Stomach smooth muscle (tissue), 2 donors: ENCODE results near the gene USP34.

ENCODE experiments used
- H3K27ac ChIP-seq: one replicate; pipeline ENCODE4 v1.7.0; 2013; ENCODE audit warnings: mild to moderate bottlenecking, low read length, inconsistent platforms
- H3K27me3 ChIP-seq, 2 donors: one replicate each; pipeline ENCODE4 v1.7.0; 2013; ENCODE audit warnings: low read length in 2 of 2; ENCODE audit not compliant: insufficient read depth in 2 of 2, control insufficient read depth in 1 of 2
- H3K36me3 ChIP-seq, 2 donors: one replicate each; pipeline ENCODE4 v1.7.0; 2013; ENCODE audit warnings: low read length in 2 of 2; ENCODE audit not compliant: control insufficient read depth in 2 of 2, insufficient read depth in 2 of 2
- H3K4me1 ChIP-seq: one replicate; pipeline ENCODE4 v1.7.0; 2013; ENCODE audit warnings: low read length; ENCODE audit not compliant: control insufficient read depth, insufficient read depth
- H3K4me3 ChIP-seq, 2 donors: one replicate each; pipeline ENCODE4 v1.7.0; 2013; ENCODE audit warnings: low read length in 2 of 2
- H3K9ac ChIP-seq, 2 donors: one replicate each; pipeline ENCODE4 v1.7.0; 2013; ENCODE audit warnings: low read length in 2 of 2, mild to moderate bottlenecking in 1 of 2
- H3K9me3 ChIP-seq, 2 donors: one replicate each; pipeline ENCODE4 v1.7.0; 2013; ENCODE audit warnings: low read length in 2 of 2; ENCODE audit not compliant: control insufficient read depth in 2 of 2
- donor health status: healthy.
- donor health status: Pancreatic carcinoma.

The USP34 gene

DNA sequence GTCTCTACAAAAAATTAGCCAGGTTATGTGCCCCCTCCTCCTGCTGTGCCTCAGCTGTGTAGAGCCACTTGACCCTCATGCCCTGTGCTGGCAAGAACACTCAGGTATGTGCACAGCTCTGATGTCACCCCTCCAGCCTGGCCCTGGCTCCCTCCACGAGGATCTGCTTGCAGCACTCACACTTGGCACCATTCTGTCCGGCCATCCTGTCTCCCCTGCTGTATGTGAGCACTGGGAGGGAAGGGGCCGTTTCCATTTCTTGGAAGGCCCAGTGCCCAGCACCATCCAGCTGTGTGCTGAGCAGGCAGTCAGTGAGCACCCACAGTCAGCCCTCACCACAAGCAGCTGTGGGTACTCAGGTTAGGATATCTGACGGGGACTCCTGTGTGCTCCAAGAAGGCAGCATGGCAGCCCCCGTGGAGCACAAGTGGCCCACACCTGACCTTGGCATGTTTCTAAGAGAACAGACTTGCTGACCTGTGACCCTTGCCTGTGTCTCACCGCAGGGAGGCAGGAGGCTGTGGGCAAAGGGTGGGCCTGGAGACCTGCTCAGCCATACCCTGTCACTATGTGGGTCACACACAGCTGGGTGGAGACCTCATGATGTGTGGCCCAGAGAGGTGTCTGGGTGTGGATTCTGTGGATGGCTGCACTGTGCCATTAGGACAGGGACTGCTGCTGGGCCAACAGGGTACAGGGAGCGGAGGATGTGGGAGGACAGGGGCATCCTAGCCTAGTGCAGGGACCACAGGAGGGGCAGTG, 31.5 kb downstream of the USP34 start:
- H3K9ac ChIP-seq, result no peak overlapping the region
- no peaks in the 10 kb centered on the region for H3K36me3 ChIP-seq
- peaks cover 0 to 2% of the 10 kb centered on the region in 2 donors for H3K9me3 ChIP-seq
- no peak overlapping the region for H3K4me3 ChIP-seq
- H3K27me3 ChIP-seq, result no peaks in the 10 kb centered on the region
- no peak overlapping the region for H3K27ac ChIP-seq
- peaks cover 12% of the 10 kb centered on the region for H3K4me1 ChIP-seq

DNA sequence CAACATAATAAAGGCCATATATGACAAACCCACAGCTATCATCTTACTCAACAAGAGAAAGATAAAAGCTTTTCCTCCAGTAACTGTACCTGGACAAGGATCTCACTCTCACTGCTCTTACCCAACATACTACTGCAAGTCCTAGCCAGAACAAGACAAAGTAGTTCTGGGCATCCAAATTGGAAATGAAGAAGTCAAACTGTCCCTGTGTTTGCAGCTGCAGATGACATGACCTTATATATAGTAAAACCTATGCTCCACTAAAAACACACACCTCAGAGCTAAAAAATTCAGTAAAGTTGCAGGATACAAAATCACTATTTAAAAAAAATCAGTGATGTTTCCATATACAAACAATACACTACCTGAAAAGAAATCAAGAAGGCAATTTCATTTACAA, 32.2 kb downstream of the USP34 start:
- no peak overlapping the region for H3K9ac ChIP-seq
- no peaks in the 10 kb centered on the region for H3K36me3 ChIP-seq
- H3K27ac ChIP-seq, result no peak overlapping the region
- no peaks in the 10 kb centered on the region for H3K27me3 ChIP-seq
- H3K4me3 ChIP-seq, result no peak overlapping the region
- H3K4me1 ChIP-seq, result peaks cover 14% of the 10 kb centered on the region
- peaks cover 0 to 2% of the 10 kb centered on the region in 2 donors for H3K9me3 ChIP-seq

DNA sequence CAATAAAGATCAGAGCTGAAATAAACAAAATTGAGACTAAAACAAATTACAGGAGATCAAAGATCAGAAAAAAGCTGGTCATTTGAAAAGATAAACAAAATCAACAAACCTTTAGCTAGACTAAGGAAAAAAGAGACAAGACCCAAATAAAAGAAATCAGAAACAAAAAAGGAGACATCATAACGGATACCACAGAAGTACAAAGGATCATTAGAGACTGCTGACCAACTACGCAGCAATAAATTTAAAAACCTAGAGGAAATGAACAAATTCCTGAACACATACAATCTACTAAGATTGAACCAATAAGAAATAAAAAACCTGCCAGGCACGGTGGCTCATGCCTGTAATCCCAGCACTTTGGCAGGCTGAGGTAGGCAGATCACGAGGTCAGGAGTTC, 33.7 kb downstream of the USP34 start:
- Histone ChIP-seq H3K4me1 (peaks cover 18% of the 10 kb centered on the region), H3K27me3 (no peaks in the 10 kb centered on the region), H3K4me3 (no peak overlapping the region), H3K27ac (no peak overlapping the region), H3K9ac (no peak overlapping the region), H3K9me3 (peaks cover 0 to 2% of the 10 kb centered on the region in 2 donors), H3K36me3 (no peaks in the 10 kb centered on the region)

- no peak overlapping the region for H3K27ac ChIP-seq
- H3K9me3 ChIP-seq, result peaks cover 0 to 2% of the 10 kb centered on the region in 2 donors
- no peaks in the 10 kb centered on the region for H3K27me3 ChIP-seq
- no peak overlapping the region for H3K4me3 ChIP-seq
- H3K4me1 ChIP-seq, result peaks cover 14% of the 10 kb centered on the region
- H3K9ac ChIP-seq, result no peak overlapping the region
- no peaks in the 10 kb centered on the region for H3K36me3 ChIP-seq
Measured at GRCh38 chr2:61436092-61436491, 34.8 kb downstream of the USP34 start.

GRCh38 chr2:61435291-61435690, 35.6 kb downstream of the USP34 start:
- peaks cover 0 to 2% of the 10 kb centered on the region in 2 donors for H3K9me3 ChIP-seq
- H3K4me1 ChIP-seq, result peaks cover 14% of the 10 kb centered on the region
- H3K9ac ChIP-seq, result no peak overlapping the region
- H3K27ac ChIP-seq, result no peak overlapping the region
- H3K36me3 ChIP-seq, result no peaks in the 10 kb centered on the region
- no peaks in the 10 kb centered on the region for H3K27me3 ChIP-seq
- no peak overlapping the region for H3K4me3 ChIP-seq

DNA sequence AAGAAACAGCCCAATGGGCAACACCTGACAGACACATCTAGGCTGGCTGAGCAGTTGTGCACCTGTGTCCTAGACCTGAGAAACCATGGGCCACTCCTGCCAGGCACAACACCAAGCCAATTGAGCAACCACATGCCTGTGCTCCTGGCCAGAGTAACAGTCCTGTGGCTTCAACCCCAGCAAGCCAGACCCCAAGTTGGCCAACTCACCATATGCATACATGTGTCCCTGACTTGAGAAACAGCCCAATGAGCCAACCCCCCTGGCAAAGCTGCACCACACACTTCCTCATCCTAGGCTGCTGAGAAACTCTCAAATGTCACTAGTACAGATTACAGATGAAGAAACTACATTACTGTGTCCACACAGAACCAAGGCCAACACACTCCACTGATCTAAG, 36.6 kb downstream of the USP34 start:
- no peaks in the 10 kb centered on the region for H3K27me3 ChIP-seq
- H3K4me1 ChIP-seq, result peaks cover 9% of the 10 kb centered on the region
- no peaks in the 10 kb centered on the region for H3K36me3 ChIP-seq
- H3K4me3 ChIP-seq, result no peak overlapping the region
- no peak overlapping the region for H3K9ac ChIP-seq
- peaks cover 0 to 2% of the 10 kb centered on the region in 2 donors for H3K9me3 ChIP-seq
- no peak overlapping the region for H3K27ac ChIP-seq

- no peak overlapping the region for H3K27ac ChIP-seq
- no peaks in the 10 kb centered on the region for H3K36me3 ChIP-seq
- H3K4me1 ChIP-seq, result peaks cover 6% of the 10 kb centered on the region
- H3K9ac ChIP-seq, result no peak overlapping the region
- no peaks in the 10 kb centered on the region for H3K27me3 ChIP-seq
- H3K4me3 ChIP-seq, result no peak overlapping the region
- peaks cover 0 to 2% of the 10 kb centered on the region in 2 donors for H3K9me3 ChIP-seq
Measured at GRCh38 chr2:61433606-61434005, 37.3 kb downstream of the USP34 start.

GRCh38 chr2:61432990-61433389, 37.9 kb downstream of the USP34 start:
- Histone ChIP-seq H3K9ac (no peak overlapping the region), H3K27ac (no peak overlapping the region), H3K4me1 (peaks cover 6% of the 10 kb centered on the region), H3K36me3 (no peaks in the 10 kb centered on the region), H3K4me3 (no peak overlapping the region), H3K9me3 (peaks cover 0 to 2% of the 10 kb centered on the region in 2 donors), H3K27me3 (no peaks in the 10 kb centered on the region)

DNA sequence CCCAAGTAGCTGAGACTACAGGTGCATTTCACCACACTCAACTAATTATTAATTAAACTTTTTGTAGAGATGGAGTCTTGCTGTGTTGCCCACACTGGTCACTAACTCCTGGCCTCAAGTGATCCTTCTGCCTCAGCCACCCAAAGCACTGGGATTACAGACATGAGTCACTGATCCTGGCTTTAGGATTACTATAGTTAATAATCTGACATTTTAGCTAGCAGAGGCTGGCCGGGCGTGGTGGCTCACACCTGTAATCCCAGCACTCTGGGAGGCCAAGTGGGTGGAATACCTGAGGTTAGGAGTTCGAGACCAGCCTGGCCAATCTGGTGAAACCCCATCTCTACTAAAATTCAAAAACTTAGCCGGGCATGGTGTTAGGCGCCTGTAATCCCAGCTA, 39.5 kb downstream of the USP34 start:
- H3K9me3 ChIP-seq, result no peaks in the 10 kb centered on the region
- H3K9ac ChIP-seq, result no peak overlapping the region
- H3K36me3 ChIP-seq, result no peaks in the 10 kb centered on the region
- no peak overlapping the region for H3K4me3 ChIP-seq
- no peaks in the 10 kb centered on the region for H3K27me3 ChIP-seq
- H3K27ac ChIP-seq, result no peak overlapping the region
- peaks cover 8% of the 10 kb centered on the region for H3K4me1 ChIP-seq

GRCh38 chr2:61426267-61426897, 44.5 kb downstream of the USP34 start:
- no peaks in the 10 kb centered on the region for H3K9me3 ChIP-seq
- no peaks in the 10 kb centered on the region for H3K36me3 ChIP-seq
- no peak overlapping the region for H3K4me3 ChIP-seq
- peaks cover 2% of the 10 kb centered on the region for H3K4me1 ChIP-seq
- H3K27me3 ChIP-seq, result no peaks in the 10 kb centered on the region
- H3K27ac ChIP-seq, result no peak overlapping the region
- no peak overlapping the region for H3K9ac ChIP-seq

DNA sequence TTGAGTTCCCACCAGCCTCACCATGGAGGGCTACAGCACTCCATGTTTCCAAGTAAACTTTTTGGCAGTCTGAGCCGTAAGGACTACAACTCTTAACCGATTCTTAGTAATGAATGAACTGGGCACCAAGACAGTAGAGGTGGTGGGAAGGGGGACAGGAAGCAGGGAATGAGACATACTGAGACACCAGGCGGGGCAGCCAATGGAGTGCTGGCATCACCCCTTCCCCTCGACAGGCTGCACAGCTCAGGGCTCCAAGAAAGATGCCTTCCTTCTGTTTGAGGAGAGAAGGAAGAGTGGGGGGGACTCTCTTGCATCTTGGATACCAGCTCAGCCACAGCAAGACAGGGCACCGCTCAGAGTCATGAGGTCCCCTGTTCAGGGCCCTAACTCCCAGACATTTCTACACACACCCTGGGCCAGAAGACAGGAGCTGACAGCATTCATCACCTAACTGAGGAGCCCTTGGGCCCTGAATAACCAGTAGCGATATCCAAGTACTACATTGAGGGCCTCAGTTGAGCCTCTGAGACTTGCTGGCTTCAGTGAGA, 45.2 kb downstream of the USP34 start:
- no peak overlapping the region for H3K27ac ChIP-seq

More for the DNA sequence above, 45.2 kb downstream of the USP34 start:
- Histone ChIP-seq H3K36me3 (no peaks in the 10 kb centered on the region), H3K9ac (no peak overlapping the region), H3K4me3 (no peak overlapping the region), H3K4me1 (peaks cover 2% of the 10 kb centered on the region), H3K27me3 (no peaks in the 10 kb centered on the region), H3K9me3 (no peaks in the 10 kb centered on the region)
